IPS DF 19.7 (cell line): ENCODE results near the gene TPSB2.

ENCODE experiments used
- DNase-seq: peaks from one replicate; pipeline ENCODE4 v3.0.0-alpha.2; 2013; ENCODE audit warnings: low read depth, low spot score

TPSB2 gene

GRCh38 chr16:1220098-1220728 is 9.8 kb downstream of the TPSB2 start:
- DNase-seq, result no peak

- DNase-seq, result no peak
Measured at GRCh38 chr16:1218930-1219611, 10.9 kb downstream of the TPSB2 start.

- DNase-seq, result no peak
Measured at GRCh38 chr16:1218061-1218929, 11.7 kb downstream of the TPSB2 start.

DNA sequence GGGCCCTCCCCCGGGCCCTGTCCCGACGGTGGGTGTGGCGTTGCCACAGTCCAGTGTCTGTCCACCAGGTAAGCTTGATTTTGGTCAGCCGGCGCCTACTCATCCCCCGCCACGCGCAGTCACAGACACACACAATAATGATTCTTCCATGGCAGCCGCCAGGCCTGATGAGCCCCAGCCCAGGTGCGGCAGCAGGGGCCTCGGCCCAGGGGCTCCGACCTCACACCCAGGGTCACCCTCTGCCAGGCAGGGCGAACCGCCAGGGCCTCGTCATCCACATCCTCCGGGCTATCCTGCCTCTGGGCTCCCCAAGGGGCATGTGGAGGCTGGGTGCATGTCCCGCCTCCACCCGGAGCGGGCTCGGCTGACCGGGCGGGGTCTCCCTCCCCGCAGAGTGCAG is 12.5 kb downstream of the TPSB2 start:
- DNase-seq, result no peak

GRCh38 chr16:1216681-1217400 is 13.1 kb downstream of the TPSB2 start:
- no peak for DNase-seq

- no peak for DNase-seq
Measured at GRCh38 chr16:1216296-1216619, 13.7 kb downstream of the TPSB2 start.

DNA sequence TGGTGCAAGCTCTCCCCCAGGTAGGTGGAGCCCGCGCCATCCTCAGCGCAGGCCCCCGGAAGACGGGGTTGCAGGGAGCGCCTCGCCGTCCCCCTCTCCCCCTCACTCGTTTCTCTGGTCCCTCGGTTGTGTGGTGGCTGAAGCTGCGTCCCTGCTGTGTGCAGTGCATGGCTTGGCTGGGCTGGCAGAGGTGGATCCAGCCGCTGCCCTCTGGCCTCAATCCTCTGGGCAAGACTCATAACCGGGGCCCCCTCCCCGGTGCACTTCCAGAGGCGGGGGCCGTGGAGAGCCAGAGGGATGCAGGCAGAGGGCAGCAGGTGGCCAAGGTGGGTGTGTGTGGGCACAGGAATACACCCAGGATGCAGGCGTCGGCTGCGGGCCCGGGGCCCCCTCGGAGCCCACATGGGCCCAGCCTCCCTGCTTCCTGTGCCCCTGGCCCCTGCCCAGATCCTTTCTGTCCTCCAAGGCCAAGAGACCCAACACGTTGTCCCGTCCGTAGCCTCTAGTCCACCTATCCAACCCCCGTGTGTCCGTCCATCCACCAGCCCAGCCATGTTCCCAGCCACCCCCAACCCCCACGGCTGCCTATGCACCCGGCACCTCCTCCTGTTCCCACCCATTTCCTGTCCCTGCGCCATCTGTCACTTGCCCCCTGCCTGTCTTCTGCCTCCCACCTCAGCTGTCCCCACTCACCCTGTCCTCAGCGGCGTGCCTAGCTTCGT is 14.2 kb downstream of the TPSB2 start:
- no peak for DNase-seq

- DNase-seq, result no peak
Measured at GRCh38 chr16:1214719-1215118, 15.3 kb downstream of the TPSB2 start.

GRCh38 chr16:1213796-1214372 is 16.1 kb downstream of the TPSB2 start:
- DNase-seq, result no peak

GRCh38 chr16:1213231-1213630 is 16.8 kb downstream of the TPSB2 start:
- DNase-seq, result no peak

DNA sequence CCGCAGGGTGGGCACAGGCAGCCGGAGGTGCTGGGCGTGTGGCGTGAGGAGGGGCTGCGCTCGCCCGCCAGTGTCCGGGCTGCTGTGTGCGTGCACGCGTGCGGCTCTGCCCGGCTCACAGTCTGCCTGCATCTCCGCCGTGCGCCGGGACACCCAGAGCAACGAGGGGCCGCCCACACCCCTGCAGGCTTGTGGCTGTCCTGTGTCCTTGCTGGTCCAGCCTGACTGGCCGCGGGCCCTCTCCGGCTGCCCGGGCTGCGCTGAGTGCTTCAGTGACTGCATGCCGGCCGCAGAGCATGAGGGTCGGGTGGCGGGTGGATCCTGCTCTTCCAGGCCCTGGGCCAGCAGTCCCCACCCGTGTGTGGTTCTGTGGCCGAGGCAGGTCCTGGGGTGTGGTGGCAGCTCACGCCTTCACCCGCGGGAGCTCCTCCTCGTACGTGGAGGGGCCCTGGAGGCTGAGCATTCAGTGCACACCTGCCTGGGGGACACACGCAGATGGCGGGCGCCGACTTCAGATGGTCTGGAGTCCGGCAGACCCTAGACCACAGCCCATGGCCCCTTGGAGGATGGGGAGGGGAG is 17.3 kb downstream of the TPSB2 start:
- DNase-seq, result no peak

- DNase-seq, result no peak
Measured at GRCh38 chr16:1211451-1212268, 18.3 kb downstream of the TPSB2 start.

- DNase-seq, result no peak
Measured at GRCh38 chr16:1210461-1210860, 19.5 kb downstream of the TPSB2 start.

- no peak for DNase-seq
Measured at GRCh38 chr16:1209081-1209480, 20.9 kb downstream of the TPSB2 start.

GRCh38 chr16:1208239-1208830 is 21.6 kb downstream of the TPSB2 start:
- no peak for DNase-seq

GRCh38 chr16:1206786-1207185 is 23.2 kb downstream of the TPSB2 start:
- DNase-seq, result no peak

GRCh38 chr16:1206326-1206725 is 23.7 kb downstream of the TPSB2 start:
- no peak for DNase-seq

DNA sequence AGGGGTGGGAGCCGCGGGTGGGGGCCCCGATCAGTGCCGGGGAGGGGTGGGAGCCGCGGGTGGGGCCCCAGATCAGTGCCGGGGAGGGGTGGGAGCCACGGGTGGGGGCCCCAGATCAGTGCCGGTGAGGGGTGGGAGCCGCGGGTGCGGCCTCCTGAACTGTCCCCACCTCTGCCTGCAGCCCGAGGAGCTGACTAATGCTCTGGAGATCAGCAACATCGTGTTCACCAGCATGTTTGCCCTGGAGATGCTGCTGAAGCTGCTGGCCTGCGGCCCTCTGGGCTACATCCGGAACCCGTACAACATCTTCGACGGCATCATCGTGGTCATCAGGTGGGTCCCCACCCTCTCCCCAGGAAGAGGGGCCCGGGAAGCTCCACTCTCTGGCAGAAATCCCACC is 25.1 kb downstream of the TPSB2 start:
- DNase-seq, result no peak

DNA sequence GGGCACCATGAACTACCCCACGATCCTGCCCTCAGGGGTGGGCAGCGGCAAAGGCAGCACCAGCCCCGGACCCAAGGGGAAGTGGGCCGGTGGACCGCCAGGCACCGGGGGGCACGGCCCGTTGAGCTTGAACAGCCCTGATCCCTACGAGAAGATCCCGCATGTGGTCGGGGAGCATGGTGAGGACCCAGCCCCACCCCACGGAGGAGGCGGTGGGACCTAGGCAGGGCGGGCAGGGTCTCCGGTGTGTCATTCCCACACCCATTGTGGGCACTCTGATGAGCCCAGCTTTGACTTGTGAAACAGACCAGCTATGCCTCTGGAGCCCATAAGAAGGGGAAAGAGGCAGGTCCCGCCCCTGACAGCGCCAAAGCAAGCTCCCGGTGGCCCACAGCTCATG is 27.7 kb downstream of the TPSB2 start:
- DNase-seq, result no peak
